H1 (cell line): ENCODE results near the gene LAMTOR3. TPM values are rescaled to one million over a fixed set of nuclear protein-coding genes. Genes with fewer than 3 reads are reported as not detected.

ENCODE experiments used
- CTCF ChIA-PET: fragments of 300-600 bp; sonication (Branson Sonifier 250); formaldehyde crosslinking; loops from one replicate; lab custom pipeline; 2021; ENCODE audit not compliant: partially characterized antibody; lab: Charles Lee
- POLR2A ChIA-PET: fragments of 300-600 bp; sonication (Branson Sonifier 250); formaldehyde crosslinking; loops from one replicate; lab custom pipeline; 2021; ENCODE audit warnings: inconsistent platforms; ENCODE audit not compliant: partially characterized antibody; lab: Charles Lee
- DNase-seq, 2 experiments: peaks; one replicate each; pipeline versions ENCODE4 v3.0.0 to v3.0.0-alpha.2; 2010 to 2022; ENCODE audit warnings: low spot score in 2 of 2, low read depth in 1 of 2, mixed read lengths in 1 of 2
- FAIRE-seq: peaks from 2 replicates; lab custom pipeline; 2011; peaks lifted over from hg19 to GRCh38; lab: Jason Lieb, UNC
- H2AFZ ChIP-seq: 2 replicates; pipeline ENCODE4 v1.8.1; 2012; ENCODE audit warnings: low read length, inconsistent platforms
- H2AK5ac ChIP-seq: 2 replicates; pipeline ENCODE4 v1.6.1; 2013; ENCODE audit warnings: low read depth, low read length
- H2BK120ac ChIP-seq: replicated peaks from 2 replicates; pipeline ENCODE3; 2013; ENCODE audit warnings: low read depth, low read length, inconsistent platforms
- H2BK12ac ChIP-seq: 2 replicates; pipeline ENCODE4 v1.6.1; 2013; ENCODE audit warnings: low read depth, low read length
- H2BK15ac ChIP-seq: 2 replicates; pipeline ENCODE4 v1.6.1; 2013; ENCODE audit warnings: low read length
- H2BK20ac ChIP-seq: 2 replicates; pipeline ENCODE4 v1.6.1; 2013; ENCODE audit warnings: low read length
- H2BK5ac ChIP-seq: 2 replicates; pipeline ENCODE4 v1.6.1; 2013; ENCODE audit warnings: low read depth, low read length
- H3K14ac ChIP-seq: 2 replicates; pipeline ENCODE4 v1.6.1; 2013; ENCODE audit warnings: inconsistent platforms; ENCODE audit not compliant: insufficient read length
- H3K18ac ChIP-seq: 2 replicates; pipeline ENCODE4 v1.6.1; 2013; ENCODE audit warnings: low read length; ENCODE audit errors: extremely low read depth
- H3K23ac ChIP-seq: 2 replicates; pipeline ENCODE4 v1.6.1; 2013; ENCODE audit warnings: inconsistent platforms; ENCODE audit not compliant: insufficient read length
- H3K23me2 ChIP-seq: 2 replicates; pipeline ENCODE4 v1.6.1; 2013; ENCODE audit warnings: low read depth, low read length
- H3K27ac ChIP-seq: 2 replicates; pipeline ENCODE4 v1.6.1; 2011; ENCODE audit warnings: low read depth, low read length, inconsistent platforms
- H3K27me3 ChIP-seq, 4 experiments: replicated peaks in 1 of 4; 1 replicate in 1 of 4; 2 replicates in 3 of 4; pipeline versions ENCODE4 v1.6.1 to v1.8.1; 2011 to 2013; ENCODE audit warnings: low read length in 3 of 4, mild to moderate bottlenecking in 3 of 4, inconsistent platforms in 2 of 4, mixed read lengths in 2 of 4, moderate library complexity in 1 of 4; ENCODE audit not compliant: control insufficient read depth in 3 of 4, insufficient read depth in 3 of 4; ENCODE audit errors: extremely low read depth in 1 of 4
- H3K36me3 ChIP-seq, 4 experiments: 2 replicates each; pipeline versions ENCODE4 v1.6.1 to v1.8.1; 2011 to 2013; ENCODE audit warnings: mild to moderate bottlenecking in 4 of 4, low read length in 3 of 4, moderate library complexity in 2 of 4, control low read depth in 1 of 4, inconsistent platforms in 1 of 4; ENCODE audit not compliant: insufficient read depth in 4 of 4, control insufficient read depth in 2 of 4
- H3K4ac ChIP-seq: replicated peaks from 2 replicates; pipeline ENCODE3; 2013; ENCODE audit warnings: low read length, low read depth, mixed read lengths, inconsistent platforms; ENCODE audit not compliant: insufficient read length
- H3K4me1 ChIP-seq, 4 experiments: replicated peaks in 1 of 4; 1 replicate in 1 of 4; 2 replicates in 3 of 4; pipeline versions ENCODE4 v1.6.1 to v1.8.1; 2011 to 2013; ENCODE audit warnings: low read length in 3 of 4, inconsistent platforms in 2 of 4, mixed read lengths in 1 of 4; ENCODE audit not compliant: insufficient read depth in 4 of 4, control insufficient read depth in 3 of 4
- H3K4me2 ChIP-seq, 2 experiments: 2 replicates each; pipeline versions ENCODE4 v1.6.1 to v1.8.1; 2011 to 2013; ENCODE audit warnings: low read depth in 2 of 2, low read length in 2 of 2, control low read depth in 1 of 2, inconsistent platforms in 1 of 2, mild to moderate bottlenecking in 1 of 2; ENCODE audit not compliant: insufficient read depth in 1 of 2
- H3K4me3 ChIP-seq, 4 experiments: fragments of 200-600, 300-600 bp in 1 of 4; sonication (generic), shearing (Covaris generic), sonication (Bioruptor Twin) in 1 of 4; 2 replicates each; pipeline versions ENCODE4 v1.5.1 to v1.8.1; 2011 to 2016; ENCODE audit warnings: low read length in 4 of 4, low read depth in 3 of 4, control low read depth in 2 of 4, inconsistent platforms in 2 of 4, mild to moderate bottlenecking in 2 of 4, mixed read lengths in 1 of 4, moderate library complexity in 1 of 4; ENCODE audit not compliant: insufficient read depth in 2 of 4; ENCODE audit errors: extremely low read depth in 1 of 4
- H3K56ac ChIP-seq: replicated peaks from 2 replicates; pipeline ENCODE3; 2013; ENCODE audit warnings: low read depth, mild to moderate bottlenecking, mixed read lengths, low read length, inconsistent platforms; ENCODE audit not compliant: insufficient read length
- H3K79me1 ChIP-seq: 2 replicates; pipeline ENCODE4 v1.6.1; 2013; ENCODE audit warnings: low read depth, low read length, control low read depth
- H3K79me2 ChIP-seq, 2 experiments: 2 replicates each; pipeline versions ENCODE4 v1.6.1 to v1.8.1; 2012 to 2013; ENCODE audit warnings: low read length in 2 of 2, mild to moderate bottlenecking in 2 of 2, inconsistent platforms in 1 of 2; ENCODE audit not compliant: insufficient read depth in 2 of 2, control insufficient read depth in 1 of 2
- H3K9ac ChIP-seq, 4 experiments: replicated peaks in 1 of 4; 1 replicate in 1 of 4; 2 replicates in 3 of 4; pipeline versions ENCODE4 v1.6.1 to v1.8.1; 2011 to 2013; ENCODE audit warnings: low read depth in 3 of 4, low read length in 3 of 4, control low read depth in 2 of 4, mild to moderate bottlenecking in 2 of 4, moderate library complexity in 2 of 4, inconsistent platforms in 1 of 4; ENCODE audit errors: extremely low read depth in 1 of 4
- H3K9me3 ChIP-seq, 2 experiments: 2 replicates each; pipeline versions ENCODE4 v1.6.1 to v1.8.1; 2012 to 2013; ENCODE audit warnings: mild to moderate bottlenecking in 2 of 2, moderate library complexity in 2 of 2, control low read depth in 1 of 2, inconsistent platforms in 1 of 2, low read depth in 1 of 2, low read length in 1 of 2, mixed read lengths in 1 of 2; ENCODE audit not compliant: insufficient read depth in 2 of 2
- H4K20me1 ChIP-seq, 2 experiments: replicated peaks in 1 of 2; 2 replicates each; pipeline versions ENCODE3 to v1.8.1; 2011 to 2013; ENCODE audit warnings: inconsistent platforms in 2 of 2, low read length in 2 of 2, mild to moderate bottlenecking in 1 of 2; ENCODE audit not compliant: insufficient read depth in 2 of 2, control insufficient read depth in 1 of 2
- H4K5ac ChIP-seq: 2 replicates; pipeline ENCODE4 v1.6.1; 2013; ENCODE audit warnings: low read length, low read depth, mixed read lengths, inconsistent platforms; ENCODE audit not compliant: insufficient read length
- H4K8ac ChIP-seq: 2 replicates; pipeline ENCODE4 v1.8.0; 2013; ENCODE audit warnings: mild to moderate bottlenecking, moderate library complexity, low read length, inconsistent platforms; ENCODE audit not compliant: insufficient read depth; ENCODE audit errors: extremely low read depth
- H4K91ac ChIP-seq: replicated peaks from 2 replicates; pipeline ENCODE3; 2013; ENCODE audit warnings: low read length, mixed read lengths, inconsistent platforms; ENCODE audit not compliant: insufficient read length
- ATF2 ChIP-seq: IDR thresholded peaks from 2 replicates; pipeline ENCODE4 v1.6.1; 2012; ENCODE audit warnings: low read length, inconsistent platforms
- BRCA1 ChIP-seq: IDR thresholded peaks from 2 replicates; pipeline ENCODE4 v1.6.1; 2012; ENCODE audit warnings: low read depth, low read length, improper control_type of control experiment
- FOSL1 ChIP-seq: IDR thresholded peaks from 2 replicates; pipeline ENCODE4 v1.6.1; 2011; ENCODE audit warnings: mild to moderate bottlenecking, low read depth, low read length, moderate library complexity; ENCODE audit not compliant: insufficient read depth
- NRF1 ChIP-seq: IDR thresholded peaks from 2 replicates; pipeline ENCODE4 v1.6.1; 2011; ENCODE audit warnings: mild to moderate bottlenecking, low read depth, low read length, improper control_type of control experiment
- POLR2AphosphoS5 ChIP-seq: IDR thresholded peaks from 2 replicates; pipeline ENCODE4 v1.6.1; 2011; ENCODE audit warnings: low read depth, low read length
- POU5F1 ChIP-seq: IDR thresholded peaks from 2 replicates; pipeline ENCODE4 v1.6.1; 2011; ENCODE audit warnings: low read depth, mild to moderate bottlenecking, low read length, moderate library complexity
- RBBP5 ChIP-seq: IDR thresholded peaks from 2 replicates; pipeline ENCODE4 v1.7.1; 2012; ENCODE audit warnings: low read depth, mild to moderate bottlenecking, inconsistent platforms, low read length, moderate library complexity, borderline replicate concordance
- SIN3A ChIP-seq, 2 experiments: IDR thresholded peaks in 1 of 2; conservative IDR thresholded peaks in 1 of 2; 2 replicates each; pipeline ENCODE4 v1.6.1; 2011 to 2012; ENCODE audit warnings: low read length in 2 of 2, improper control_type of control experiment in 1 of 2, low read depth in 1 of 2, mild to moderate bottlenecking in 1 of 2
- SIRT6 ChIP-seq: IDR thresholded peaks from one replicate; pipeline ENCODE4 v1.7.1; 2012; ENCODE audit warnings: low read length, inconsistent platforms
- TAF1 ChIP-seq: IDR thresholded peaks from 2 replicates; pipeline ENCODE4 v1.6.1; 2011; ENCODE audit warnings: mild to moderate bottlenecking, low read depth, low read length
- TCF12 ChIP-seq: IDR thresholded peaks from 2 replicates; pipeline ENCODE4 v1.6.1; 2011; ENCODE audit warnings: low read depth, mild to moderate bottlenecking, low read length
- WGBS, 2 experiments: shearing (Covaris generic) in 1 of 2; methylation state at CpG; one replicate each; pipeline versions ENCODE4 v1.1.6 to v1.1.7; 2013 to 2015; ENCODE audit warnings: low lambda C conversion rate in 2 of 2, mixed read lengths in 2 of 2, inconsistent platforms in 1 of 2, low coverage in 1 of 2, missing lambda C conversion rate in 1 of 2; ENCODE audit not compliant: insufficient replicate concordance in 2 of 2, insufficient coverage in 1 of 2, insufficient read length in 1 of 2; ENCODE audit errors: extremely low coverage in 1 of 2, missing lambda C conversion rate in 1 of 2; 5-methylcytosine and 5-hydroxymethylcytosine counted together
- polyA plus RNA-seq, 7 experiments: library from polyadenylated mRNA; depleted of rRNA in 3 of 7; stranded (reverse) in 5 of 7; unstranded in 2 of 7; fragments of >200 nt in 5 of 7; fragments of 200-250 nt in 2 of 7; gene quantifications; 1 replicate in 5 of 7; 2 replicates in 1 of 7; 4 replicates in 1 of 7; pipeline versions ENCODE4 v1.2.1 to v1.2.3, GENCODE V29; 2011 to 2013; ENCODE audit warnings: missing spikeins in 2 of 7, mixed read lengths in 2 of 7
- total RNA-seq: library from RNA; stranded (reverse); fragmentation: NEBNext Ultra II Directional; extraction: Animal tissue kit (Norgen Biotek cat#: 25700); gene quantifications from 2 replicates; pipeline ENCODE4 v1.2.1, GENCODE V29; 2021

The LAMTOR3 gene
- total and polyA plus RNA-seq, 2 of the 8 experiments (the other 6 are each of a cell fraction or from before 2014, with no cell fraction given) = 25.1 to 34.4 TPM

GRCh38 chr4:99861120-99861905 lies 32.9 kb downstream of the LAMTOR3 start:
- CTCF ChIA-PET = no interaction called here
- FAIRE-seq = no peak
- TF ChIP-seq RBBP5 (no peak), TCF12 (no peak), SIN3A (conservative IDR thresholded peaks at IDR 0.05 in 1 of 2, IDR thresholded peaks at IDR 0.05 in 1 of 2; ENCODE audit: low read depth in 1 of 2, low read length in 2 of 2) (no peak), POLR2AphosphoS5 (no peak), POU5F1 (no peak), FOSL1 (no peak), ATF2 (no peak), SIRT6 (no peak), BRCA1 (no peak), TAF1 (no peak), NRF1 (no peak)

More at GRCh38 chr4:99861120-99861905, 32.9 kb downstream of the LAMTOR3 start:
- Histone ChIP-seq H3K23me2 (no peaks in the 10 kb centered on the region), H3K79me1 (no peaks in the 10 kb centered on the region), H3K27ac (no peak overlapping the region), H3K9me3 (no peaks in the 10 kb centered on the region), H3K36me3 (no peaks in the 10 kb centered on the region), H2BK12ac (no peak overlapping the region), H3K79me2 (no peaks in the 10 kb centered on the region), H2BK15ac (no peak overlapping the region), H3K4ac (no peak overlapping the region), H2BK5ac (no peak overlapping the region), H3K9ac (no peak overlapping the region), H3K18ac (no peak overlapping the region), H4K5ac (no peak overlapping the region), H4K8ac (no peak overlapping the region), H2AK5ac (no peak overlapping the region), H3K23ac (no peak overlapping the region), H3K14ac (no peak overlapping the region), H3K4me1 (peaks cover 0 to 4% (median 0%) of the 10 kb centered on the region in 4 experiments; a peak in 1 of 7 replicates), H4K20me1 (no peaks in the 10 kb centered on the region), H3K4me3 (no peak overlapping the region), H3K56ac (no peak overlapping the region), H2BK120ac (no peak overlapping the region), H4K91ac (no peak overlapping the region), H2BK20ac (no peak overlapping the region), H2AFZ (0 out of 2 replicates have a peak overlapping the region, but pooled peaks have one; percentile 35), H3K4me2 (no peak overlapping the region), H3K27me3 (no peaks in the 10 kb centered on the region)
- WGBS, 2 experiments = 84% methylated on average over 5 of the region's 5 CpGs; no CpG with 5 or more reads in 1 of the 2 experiments
- no peak for DNase-seq
- POLR2A ChIA-PET = no interaction called here
